H1 (cell line): ENCODE results near the gene ZNF680. TPM values are rescaled to one million over a fixed set of nuclear protein-coding genes. Genes with fewer than 3 reads are reported as not detected.

Experiments
- CTCF ChIA-PET: fragments of 300-600 bp; sonication (Branson Sonifier 250); formaldehyde crosslinking; loops from one replicate; lab custom pipeline; 2021; ENCODE audit not compliant: partially characterized antibody; lab: Charles Lee
- POLR2A ChIA-PET: fragments of 300-600 bp; sonication (Branson Sonifier 250); formaldehyde crosslinking; loops from one replicate; lab custom pipeline; 2021; ENCODE audit warnings: inconsistent platforms; ENCODE audit not compliant: partially characterized antibody; lab: Charles Lee
- DNase-seq, 2 experiments: peaks; one replicate each; pipeline versions ENCODE4 v3.0.0 to v3.0.0-alpha.2; 2010 to 2022; ENCODE audit warnings: low spot score in 2 of 2, low read depth in 1 of 2, mixed read lengths in 1 of 2
- FAIRE-seq: peaks from 2 replicates; lab custom pipeline; 2011; peaks lifted over from hg19 to GRCh38; lab: Jason Lieb, UNC
- H2AFZ ChIP-seq: 2 replicates; pipeline ENCODE4 v1.8.1; 2012; ENCODE audit warnings: low read length, inconsistent platforms
- H2AK5ac ChIP-seq: 2 replicates; pipeline ENCODE4 v1.6.1; 2013; ENCODE audit warnings: low read depth, low read length
- H2BK120ac ChIP-seq: replicated peaks from 2 replicates; pipeline ENCODE3; 2013; ENCODE audit warnings: low read depth, low read length, inconsistent platforms
- H2BK12ac ChIP-seq: 2 replicates; pipeline ENCODE4 v1.6.1; 2013; ENCODE audit warnings: low read depth, low read length
- H2BK15ac ChIP-seq: 2 replicates; pipeline ENCODE4 v1.6.1; 2013; ENCODE audit warnings: low read length
- H2BK20ac ChIP-seq: 2 replicates; pipeline ENCODE4 v1.6.1; 2013; ENCODE audit warnings: low read length
- H2BK5ac ChIP-seq: 2 replicates; pipeline ENCODE4 v1.6.1; 2013; ENCODE audit warnings: low read depth, low read length
- H3K14ac ChIP-seq: 2 replicates; pipeline ENCODE4 v1.6.1; 2013; ENCODE audit warnings: inconsistent platforms; ENCODE audit not compliant: insufficient read length
- H3K18ac ChIP-seq: 2 replicates; pipeline ENCODE4 v1.6.1; 2013; ENCODE audit warnings: low read length; ENCODE audit errors: extremely low read depth
- H3K23ac ChIP-seq: 2 replicates; pipeline ENCODE4 v1.6.1; 2013; ENCODE audit warnings: inconsistent platforms; ENCODE audit not compliant: insufficient read length
- H3K23me2 ChIP-seq: 2 replicates; pipeline ENCODE4 v1.6.1; 2013; ENCODE audit warnings: low read depth, low read length
- H3K27ac ChIP-seq: 2 replicates; pipeline ENCODE4 v1.6.1; 2011; ENCODE audit warnings: low read depth, low read length, inconsistent platforms
- H3K27me3 ChIP-seq, 4 experiments: replicated peaks in 1 of 4; 1 replicate in 1 of 4; 2 replicates in 3 of 4; pipeline versions ENCODE4 v1.6.1 to v1.8.1; 2011 to 2013; ENCODE audit warnings: low read length in 3 of 4, mild to moderate bottlenecking in 3 of 4, inconsistent platforms in 2 of 4, mixed read lengths in 2 of 4, moderate library complexity in 1 of 4; ENCODE audit not compliant: control insufficient read depth in 3 of 4, insufficient read depth in 3 of 4; ENCODE audit errors: extremely low read depth in 1 of 4
- H3K36me3 ChIP-seq, 4 experiments: 2 replicates each; pipeline versions ENCODE4 v1.6.1 to v1.8.1; 2011 to 2013; ENCODE audit warnings: mild to moderate bottlenecking in 4 of 4, low read length in 3 of 4, moderate library complexity in 2 of 4, control low read depth in 1 of 4, inconsistent platforms in 1 of 4; ENCODE audit not compliant: insufficient read depth in 4 of 4, control insufficient read depth in 2 of 4
- H3K4ac ChIP-seq: replicated peaks from 2 replicates; pipeline ENCODE3; 2013; ENCODE audit warnings: low read length, low read depth, mixed read lengths, inconsistent platforms; ENCODE audit not compliant: insufficient read length
- H3K4me1 ChIP-seq, 4 experiments: replicated peaks in 1 of 4; 1 replicate in 1 of 4; 2 replicates in 3 of 4; pipeline versions ENCODE4 v1.6.1 to v1.8.1; 2011 to 2013; ENCODE audit warnings: low read length in 3 of 4, inconsistent platforms in 2 of 4, mixed read lengths in 1 of 4; ENCODE audit not compliant: insufficient read depth in 4 of 4, control insufficient read depth in 3 of 4
- H3K4me2 ChIP-seq, 2 experiments: 2 replicates each; pipeline versions ENCODE4 v1.6.1 to v1.8.1; 2011 to 2013; ENCODE audit warnings: low read depth in 2 of 2, low read length in 2 of 2, control low read depth in 1 of 2, inconsistent platforms in 1 of 2, mild to moderate bottlenecking in 1 of 2; ENCODE audit not compliant: insufficient read depth in 1 of 2
- H3K4me3 ChIP-seq, 4 experiments: fragments of 200-600, 300-600 bp in 1 of 4; sonication (generic), shearing (Covaris generic), sonication (Bioruptor Twin) in 1 of 4; 2 replicates each; pipeline versions ENCODE4 v1.5.1 to v1.8.1; 2011 to 2016; ENCODE audit warnings: low read length in 4 of 4, low read depth in 3 of 4, control low read depth in 2 of 4, inconsistent platforms in 2 of 4, mild to moderate bottlenecking in 2 of 4, mixed read lengths in 1 of 4, moderate library complexity in 1 of 4; ENCODE audit not compliant: insufficient read depth in 2 of 4; ENCODE audit errors: extremely low read depth in 1 of 4
- H3K56ac ChIP-seq: replicated peaks from 2 replicates; pipeline ENCODE3; 2013; ENCODE audit warnings: low read depth, mild to moderate bottlenecking, mixed read lengths, low read length, inconsistent platforms; ENCODE audit not compliant: insufficient read length
- H3K79me1 ChIP-seq: 2 replicates; pipeline ENCODE4 v1.6.1; 2013; ENCODE audit warnings: low read depth, low read length, control low read depth
- H3K79me2 ChIP-seq, 2 experiments: 2 replicates each; pipeline versions ENCODE4 v1.6.1 to v1.8.1; 2012 to 2013; ENCODE audit warnings: low read length in 2 of 2, mild to moderate bottlenecking in 2 of 2, inconsistent platforms in 1 of 2; ENCODE audit not compliant: insufficient read depth in 2 of 2, control insufficient read depth in 1 of 2
- H3K9ac ChIP-seq, 4 experiments: replicated peaks in 1 of 4; 1 replicate in 1 of 4; 2 replicates in 3 of 4; pipeline versions ENCODE4 v1.6.1 to v1.8.1; 2011 to 2013; ENCODE audit warnings: low read depth in 3 of 4, low read length in 3 of 4, control low read depth in 2 of 4, mild to moderate bottlenecking in 2 of 4, moderate library complexity in 2 of 4, inconsistent platforms in 1 of 4; ENCODE audit errors: extremely low read depth in 1 of 4
- H3K9me3 ChIP-seq, 2 experiments: 2 replicates each; pipeline versions ENCODE4 v1.6.1 to v1.8.1; 2012 to 2013; ENCODE audit warnings: mild to moderate bottlenecking in 2 of 2, moderate library complexity in 2 of 2, control low read depth in 1 of 2, inconsistent platforms in 1 of 2, low read depth in 1 of 2, low read length in 1 of 2, mixed read lengths in 1 of 2; ENCODE audit not compliant: insufficient read depth in 2 of 2
- H4K20me1 ChIP-seq, 2 experiments: replicated peaks in 1 of 2; 2 replicates each; pipeline versions ENCODE3 to v1.8.1; 2011 to 2013; ENCODE audit warnings: inconsistent platforms in 2 of 2, low read length in 2 of 2, mild to moderate bottlenecking in 1 of 2; ENCODE audit not compliant: insufficient read depth in 2 of 2, control insufficient read depth in 1 of 2
- H4K5ac ChIP-seq: 2 replicates; pipeline ENCODE4 v1.6.1; 2013; ENCODE audit warnings: low read length, low read depth, mixed read lengths, inconsistent platforms; ENCODE audit not compliant: insufficient read length
- H4K8ac ChIP-seq: 2 replicates; pipeline ENCODE4 v1.8.0; 2013; ENCODE audit warnings: mild to moderate bottlenecking, moderate library complexity, low read length, inconsistent platforms; ENCODE audit not compliant: insufficient read depth; ENCODE audit errors: extremely low read depth
- H4K91ac ChIP-seq: replicated peaks from 2 replicates; pipeline ENCODE3; 2013; ENCODE audit warnings: low read length, mixed read lengths, inconsistent platforms; ENCODE audit not compliant: insufficient read length
- WGBS, 2 experiments: shearing (Covaris generic) in 1 of 2; methylation state at CpG; one replicate each; pipeline versions ENCODE4 v1.1.6 to v1.1.7; 2013 to 2015; ENCODE audit warnings: low lambda C conversion rate in 2 of 2, mixed read lengths in 2 of 2, inconsistent platforms in 1 of 2, low coverage in 1 of 2, missing lambda C conversion rate in 1 of 2; ENCODE audit not compliant: insufficient replicate concordance in 2 of 2, insufficient coverage in 1 of 2, insufficient read length in 1 of 2; ENCODE audit errors: extremely low coverage in 1 of 2, missing lambda C conversion rate in 1 of 2; 5-methylcytosine and 5-hydroxymethylcytosine counted together
- polyA plus RNA-seq, 7 experiments: library from polyadenylated mRNA; depleted of rRNA in 3 of 7; stranded (reverse) in 5 of 7; unstranded in 2 of 7; fragments of >200 nt in 5 of 7; fragments of 200-250 nt in 2 of 7; gene quantifications; 1 replicate in 5 of 7; 2 replicates in 1 of 7; 4 replicates in 1 of 7; pipeline versions ENCODE4 v1.2.1 to v1.2.3, GENCODE V29; 2011 to 2013; ENCODE audit warnings: missing spikeins in 2 of 7, mixed read lengths in 2 of 7
- total RNA-seq: library from RNA; stranded (reverse); fragmentation: NEBNext Ultra II Directional; extraction: Animal tissue kit (Norgen Biotek cat#: 25700); gene quantifications from 2 replicates; pipeline ENCODE4 v1.2.1, GENCODE V29; 2021

ZNF680 gene
- total and polyA plus RNA-seq, 2 of the 8 experiments (the other 6 are each of a cell fraction or from before 2014, with no cell fraction given) = 15.3 TPM; not detected in 1

DNA sequence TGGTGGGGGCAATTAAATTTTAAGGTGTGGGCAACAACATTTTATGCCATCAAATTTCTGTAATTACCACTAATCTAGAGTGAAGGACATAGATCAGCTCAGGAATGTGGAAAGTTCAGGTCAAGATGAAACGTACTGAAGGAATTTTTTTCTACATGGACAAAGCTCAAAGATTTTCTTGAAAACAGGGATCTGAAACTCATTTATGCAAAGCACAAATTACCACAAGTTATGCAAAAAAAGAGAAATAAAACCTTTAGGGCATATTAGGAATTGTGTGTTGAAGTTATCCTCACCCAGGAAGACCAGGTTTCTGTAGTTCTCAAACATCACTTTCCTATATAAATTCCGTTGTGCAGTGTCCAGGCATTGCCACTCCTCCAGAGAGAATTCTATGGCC is 18.9 kb downstream of the ZNF680 start:
- WGBS, 2 experiments = 56% methylated on average over 2 of the region's 2 CpGs; no CpG with 5 or more reads in 1 of the 2 experiments
- Histone ChIP-seq H4K5ac (no peak overlapping the region), H2BK20ac (no peak overlapping the region), H3K4ac (no peak overlapping the region), H2BK120ac (no peak overlapping the region), H4K20me1 (no peaks in the 10 kb centered on the region), H4K8ac (no peak overlapping the region), H4K91ac (no peak overlapping the region), H3K79me1 (no peaks in the 10 kb centered on the region), H3K4me2 (no peak overlapping the region), H3K4me3 (no peak overlapping the region), H3K23ac (no peak overlapping the region), H3K56ac (no peak overlapping the region), H3K27ac (no peak overlapping the region), H3K23me2 (no peaks in the 10 kb centered on the region), H3K9me3 (peaks cover 53 to 60% of the 10 kb centered on the region in 2 experiments), H2BK12ac (no peak overlapping the region), H3K18ac (no peak overlapping the region), H2AK5ac (no peak overlapping the region), H2BK5ac (no peak overlapping the region), H3K36me3 (peaks cover 0 to 20% (median 0%) of the 10 kb centered on the region in 4 experiments; a peak in 1 of 8 replicates), H2BK15ac (no peak overlapping the region), H3K4me1 (no peaks in the 10 kb centered on the region), H3K27me3 (no peaks in the 10 kb centered on the region), H3K79me2 (no peaks in the 10 kb centered on the region), H2AFZ (no peak overlapping the region), H3K9ac (no peak overlapping the region), H3K14ac (no peak overlapping the region)
- DNase-seq (no peak), FAIRE-seq (no peak)
- CTCF ChIA-PET = no interaction called here
- POLR2A ChIA-PET = no interaction called here
